Stimulated activated CD4-positive, alpha-beta T cell treated with anti-CD3 and anti-CD28 coated beads, Interleukin-15, amount 100 ng/mL, for 48 hours (primary cell): ENCODE measurements around the gene NKD1.

ENCODE experiments used
- DNase-seq, 2 donors: peaks; one replicate each; pipeline ENCODE4 v3.0.0-alpha.2; 2020; ENCODE audit warnings: low read depth in 2 of 2

The NKD1 gene

DNA sequence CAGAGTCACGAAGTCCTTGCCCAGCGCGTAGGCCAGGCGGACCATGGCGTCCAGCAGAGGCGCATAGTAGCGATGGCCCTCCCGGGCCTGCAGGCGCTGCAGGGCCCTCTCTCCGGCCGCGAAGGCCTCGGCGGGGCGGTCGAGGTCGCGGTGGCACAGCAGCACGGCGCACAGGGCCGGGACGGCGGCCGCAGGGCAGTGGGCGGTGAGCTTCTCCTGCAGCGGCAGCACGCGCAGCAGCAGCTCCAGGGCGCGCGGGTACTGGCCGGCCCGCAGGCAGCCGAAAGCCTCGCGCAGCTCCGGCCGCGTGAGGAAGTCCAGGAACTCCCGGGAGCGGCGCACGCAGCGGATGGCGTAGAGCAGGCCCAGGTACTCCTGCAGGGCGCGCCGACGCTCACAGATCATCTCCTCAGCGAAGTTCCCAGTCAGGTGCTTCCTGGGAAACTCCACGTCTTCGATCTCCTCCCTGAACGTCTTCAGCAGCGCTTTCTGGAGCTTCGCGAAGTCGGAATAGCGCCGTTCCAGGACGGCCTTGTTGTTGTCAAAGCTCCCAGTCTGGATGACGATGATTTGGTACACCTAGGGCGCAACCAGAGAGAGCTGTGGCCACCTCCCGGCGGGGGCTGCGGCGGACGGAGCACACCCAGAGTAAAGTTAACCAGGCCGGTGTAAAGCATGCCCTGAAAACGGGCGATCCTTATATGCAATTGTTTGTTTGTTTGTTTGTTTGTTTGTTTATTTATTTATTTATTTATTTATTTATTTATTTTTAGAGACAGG, 125.5 kb downstream of the NKD1 start:
- DNase-seq = no peak

GRCh38 chr16:50674831-50675230, 126.6 kb downstream of the NKD1 start:
- DNase-seq = no peak

GRCh38 chr16:50675686-50676610, 127.8 kb downstream of the NKD1 start:
- DNase-seq = no peak

DNA sequence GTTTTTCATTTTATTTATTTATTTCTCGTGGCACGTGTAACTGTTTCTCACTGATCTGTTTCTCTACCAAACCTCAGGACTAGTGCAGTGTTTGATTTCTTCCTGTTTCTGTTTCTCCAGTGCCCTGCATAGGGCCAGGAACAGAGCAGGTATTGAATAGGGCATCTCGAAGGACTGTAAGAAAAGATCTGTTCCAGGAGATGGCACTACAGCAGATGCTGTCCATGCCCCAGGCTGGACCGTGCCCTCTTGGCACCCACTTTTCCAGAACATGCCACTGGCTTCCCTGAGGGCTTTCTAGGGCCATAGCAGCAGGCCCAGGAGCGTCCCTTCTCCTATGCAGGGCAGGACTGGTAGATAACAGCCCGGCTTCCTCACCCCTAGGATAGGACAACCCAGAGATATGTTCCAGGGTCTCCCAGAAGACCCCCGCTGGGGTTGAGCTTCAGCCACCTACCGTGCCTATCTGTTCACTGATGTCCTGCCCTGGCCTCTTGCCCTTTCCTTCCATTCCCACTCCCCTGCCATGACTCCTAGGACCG, 128.6 kb downstream of the NKD1 start:
- no peak for DNase-seq

- no peak for DNase-seq
Measured at GRCh38 chr16:50677351-50677750, 129.2 kb downstream of the NKD1 start.

DNA sequence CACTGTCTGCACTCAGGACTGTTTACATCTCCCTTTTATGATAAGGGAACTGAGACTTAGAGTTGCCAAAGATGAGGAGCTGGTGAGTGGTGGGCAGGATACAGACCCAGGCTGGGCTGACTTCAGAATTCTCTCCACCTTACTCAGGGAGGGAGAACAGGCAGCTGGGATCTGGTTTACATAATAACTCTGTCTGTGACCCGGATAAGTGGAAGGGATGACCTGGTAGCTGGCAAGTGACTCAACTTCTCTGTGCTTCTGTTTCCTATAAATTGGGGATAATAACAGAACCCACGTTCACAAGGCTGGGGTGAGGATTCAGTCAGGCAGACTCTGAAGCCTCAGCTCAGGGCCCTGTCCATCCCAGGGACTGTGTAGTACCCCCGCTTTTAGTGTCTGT, 130.3 kb downstream of the NKD1 start:
- no peak for DNase-seq

DNA sequence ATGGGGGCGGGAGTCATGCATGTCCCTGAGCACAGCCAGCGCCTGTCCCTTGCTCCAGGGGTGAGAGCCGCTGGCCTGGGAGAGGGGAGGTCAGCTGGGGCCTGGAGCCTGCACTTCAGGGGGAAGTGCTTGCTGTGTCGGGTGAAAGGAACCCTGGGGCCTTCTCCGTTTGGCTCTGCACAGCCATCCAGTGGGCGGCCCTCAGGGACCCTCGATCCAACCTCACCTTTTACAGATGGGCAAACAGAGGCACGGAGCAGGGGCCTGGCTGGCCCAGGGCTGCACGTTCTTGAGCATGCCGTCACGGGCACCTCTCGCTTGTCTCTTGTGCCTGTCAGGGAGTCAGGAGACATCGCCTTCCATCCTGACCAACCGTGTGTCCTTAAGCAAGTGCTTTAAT, 131.1 kb downstream of the NKD1 start:
- no peak for DNase-seq

DNA sequence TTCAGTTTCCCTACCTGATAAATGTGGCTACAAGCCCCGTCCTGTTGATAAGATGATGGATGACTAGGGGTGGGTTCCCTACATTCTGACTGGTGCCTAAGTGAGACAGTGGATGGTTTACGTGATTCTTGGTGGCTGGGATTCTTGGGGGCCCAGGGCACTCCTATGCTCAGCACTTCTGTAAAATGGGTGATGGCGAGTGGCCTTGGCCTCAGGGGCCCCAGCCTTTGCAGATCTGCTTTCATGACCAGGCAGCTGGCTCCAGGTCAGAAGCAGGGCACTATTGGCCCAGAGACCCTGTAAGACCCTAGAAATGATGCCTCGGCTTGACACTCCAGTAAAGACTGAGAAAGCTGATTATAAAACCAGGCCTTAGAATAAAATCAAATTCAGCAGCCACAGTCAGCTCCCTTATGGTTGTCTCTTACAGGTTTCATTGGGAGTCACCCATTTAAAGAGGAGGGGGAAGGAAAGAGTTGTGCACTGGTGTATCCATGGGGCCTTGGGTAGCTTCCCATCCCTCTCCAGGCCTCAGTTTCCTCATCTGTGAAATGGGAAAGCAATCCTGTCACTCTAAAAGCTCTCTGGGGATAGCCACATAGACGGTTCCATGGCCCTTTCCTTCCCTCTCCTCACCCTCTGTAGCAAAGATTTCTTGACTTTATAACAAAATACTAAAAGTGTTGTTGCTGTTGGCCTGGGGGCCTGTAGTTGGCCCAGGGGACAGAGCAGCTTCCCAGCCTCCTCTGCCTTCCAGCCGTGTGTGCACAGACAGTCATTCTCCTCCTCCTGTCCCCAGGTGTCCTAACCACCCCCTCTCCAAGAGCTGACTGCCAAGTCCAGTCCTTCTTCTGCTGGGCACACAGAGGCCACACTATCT, 131.7 kb downstream of the NKD1 start:
- no peak for DNase-seq

GRCh38 chr16:50680556-50680893, 132.3 kb downstream of the NKD1 start:
- no peak for DNase-seq

DNA sequence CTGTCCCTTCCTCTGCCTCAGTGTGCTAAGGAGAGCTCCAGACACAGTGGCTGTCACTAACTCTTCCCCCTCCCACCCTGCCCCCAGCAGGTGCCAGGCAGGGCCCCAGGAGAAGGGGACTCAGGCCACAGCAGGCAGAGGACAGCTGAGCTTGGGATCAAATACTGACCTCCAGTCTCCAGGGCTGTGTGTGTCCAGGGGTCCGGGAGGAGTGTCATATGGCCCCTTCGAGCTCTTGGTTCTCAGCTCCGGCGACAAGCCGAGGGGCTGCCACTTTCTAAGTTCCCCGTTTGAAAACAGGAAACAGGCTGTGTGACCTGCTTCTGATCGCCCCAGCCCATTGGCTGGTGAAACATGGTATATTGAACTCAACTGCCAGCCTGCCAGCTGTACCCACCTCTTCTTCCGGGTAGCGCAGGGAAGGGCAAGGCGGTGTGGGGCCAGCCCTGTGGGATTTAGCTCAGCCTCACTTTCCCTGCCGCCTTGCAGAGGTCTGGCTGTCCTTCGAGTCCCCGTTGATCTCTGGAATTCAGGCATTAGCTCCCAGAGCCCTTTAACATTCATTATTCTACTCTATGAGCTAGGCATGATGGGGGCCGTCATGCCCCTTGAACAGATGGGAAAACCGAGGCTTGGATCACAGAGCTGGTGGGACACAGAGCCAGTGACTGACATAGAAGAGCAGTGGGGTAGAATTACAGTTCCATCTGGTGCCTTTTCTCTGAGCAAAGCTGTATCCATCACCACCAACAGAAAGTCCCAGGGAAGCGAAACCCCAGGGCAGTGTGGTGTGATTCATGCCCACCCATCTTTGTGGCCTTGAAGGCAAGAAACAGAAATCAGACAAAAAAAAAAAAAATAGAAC, 133.1 kb downstream of the NKD1 start, which contains the start of gene SNX20:
Gene SNX20 (minus strand): TSS at position 292 of the 865 bp plus-strand sequence. CDS start 3,786 bp downstream, outside the sequence.
- peak in 1 of 2 donors; percentile 49 for DNase-seq

GRCh38 chr16:50683689-50684374, 135.6 kb downstream of the NKD1 start:
- DNase-seq = no peak

- DNase-seq = no peak
Measured at GRCh38 chr16:50684823-50685461, 136.7 kb downstream of the NKD1 start.

GRCh38 chr16:50685462-50686063, 137.4 kb downstream of the NKD1 start:
- DNase-seq = no peak

DNA sequence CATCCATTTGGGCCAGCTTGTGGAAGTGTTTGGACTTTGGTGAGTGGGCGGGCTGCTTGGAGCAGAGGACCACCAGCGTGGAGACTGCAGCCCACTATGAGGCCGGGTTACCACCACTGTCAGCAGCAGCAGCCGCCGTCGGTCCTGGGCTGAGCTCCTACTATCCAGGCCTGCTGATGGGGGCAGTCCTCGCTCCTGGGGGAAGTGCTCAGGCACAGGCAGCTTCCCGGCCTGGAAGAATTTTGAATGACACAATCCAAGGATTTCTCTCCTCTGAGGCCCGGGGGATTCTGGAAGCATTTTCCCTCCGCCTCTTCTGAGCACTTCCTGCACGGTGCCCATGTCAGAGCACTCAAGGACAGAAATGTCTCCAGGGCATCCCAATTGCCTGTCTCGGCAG, 139.9 kb downstream of the NKD1 start:
- no peak for DNase-seq

GRCh38 chr16:50688867-50689266, 140.7 kb downstream of the NKD1 start:
- no peak for DNase-seq

- no peak for DNase-seq
Measured at GRCh38 chr16:50690177-50690576, 142.0 kb downstream of the NKD1 start.

- no peak for DNase-seq
Measured at GRCh38 chr16:50692644-50692998, 144.4 kb downstream of the NKD1 start.

GRCh38 chr16:50692999-50693781, 145.0 kb downstream of the NKD1 start, which contains the start of gene NOD2:
Gene NOD2 (plus strand): TSS chr16:50693606. CDS start chr16:50699496, 5,890 bp downstream.
- no peak for DNase-seq
